ENCODE measurements around the gene ANAPC10. TPM values are rescaled to one million over a fixed set of nuclear protein-coding genes. Genes with fewer than 3 reads are reported as not detected.

The ANAPC10 gene
- total and polyA plus RNA-seq, 10 donors, result 12.0 to 42.2 (median 19.2) TPM

- H3K9me3 ChIP-seq, result no peaks in the 10 kb centered on the region
- intact Hi-C loops (cut with DNase I; ENCODE audit: low total_unique reads), result no loop called here
- no peak for DNase-seq
- peaks cover 0 to 8% (median under 1%) of the 10 kb centered on the region in 6 donors for H3K36me3 ChIP-seq
- 74 to 87% (median 85%) methylated on average over 1 of the region's 1 CpG for WGBS, 5 donors
- H3K4me1 ChIP-seq, result peaks cover 0 to 7% (median 0%) of the 10 kb centered on the region in 6 donors
- TF ChIP-seq CTCF (IDR thresholded peaks at IDR 0.05 in 8 of 11, conservative IDR thresholded peaks at IDR 0.05 in 3 of 11), result no peak
- TF ChIP-seq POLR2A (IDR thresholded peaks at IDR 0.05), result no peak
- no peak for TF ChIP-seq POLR2AphosphoS5 (IDR thresholded peaks at IDR 0.05)
- no peaks in the 10 kb centered on the region for H3K27me3 ChIP-seq (replicated peaks in 1 of 7)
- H3K4me3 ChIP-seq, result no peak overlapping the region
- no peak overlapping the region for H3K27ac ChIP-seq
These were observed 52.8 kb downstream of the ANAPC10 start for GRCh38 chr4:145045180-145045579.

GRCh38 chr4:145044341-145044740, 53.7 kb downstream of the ANAPC10 start:
- TF ChIP-seq POLR2AphosphoS5 (IDR thresholded peaks at IDR 0.05) (no peak), POLR2A (IDR thresholded peaks at IDR 0.05) (no peak), CTCF (IDR thresholded peaks at IDR 0.05 in 8 of 11, conservative IDR thresholded peaks at IDR 0.05 in 3 of 11) (no peak)
- H3K27me3 ChIP-seq (replicated peaks in 1 of 7), result no peaks in the 10 kb centered on the region

GRCh38 chr4:145043306-145043705, 54.7 kb downstream of the ANAPC10 start:
- H3K27me3 ChIP-seq (replicated peaks in 1 of 7), result no peaks in the 10 kb centered on the region
- WGBS, 5 donors, result 79 to 88% (median 87%) methylated on average over 3 of the region's 3 CpGs

More at GRCh38 chr4:145044341-145044740, 53.7 kb downstream of the ANAPC10 start:
- peaks cover 0 to 7% (median 0%) of the 10 kb centered on the region in 6 donors for H3K4me1 ChIP-seq
- intact Hi-C loops (cut with DNase I; ENCODE audit: low total_unique reads), result no loop called here
- WGBS, 5 donors, result 69 to 84% (median 77%) methylated on average over 3 of the region's 3 CpGs
- no peak overlapping the region for H3K27ac ChIP-seq
- DNase-seq, result no peak
- H3K9me3 ChIP-seq, result no peaks in the 10 kb centered on the region
- peaks cover 0 to 7% (median 0%) of the 10 kb centered on the region in 6 donors for H3K36me3 ChIP-seq
- no peak overlapping the region for H3K4me3 ChIP-seq

More at GRCh38 chr4:145043306-145043705, 54.7 kb downstream of the ANAPC10 start:
- intact Hi-C loops (cut with DNase I; ENCODE audit: low total_unique reads), result no loop called here
- TF ChIP-seq POLR2AphosphoS5 (IDR thresholded peaks at IDR 0.05), result no peak
- TF ChIP-seq POLR2A (IDR thresholded peaks at IDR 0.05), result no peak
- no peak for TF ChIP-seq CTCF (IDR thresholded peaks at IDR 0.05 in 8 of 11, conservative IDR thresholded peaks at IDR 0.05 in 3 of 11)
- H3K36me3 ChIP-seq, result peaks cover 0 to 7% (median 0%) of the 10 kb centered on the region in 6 donors
- H3K4me1 ChIP-seq, result peaks cover 0 to 7% (median 0%) of the 10 kb centered on the region in 6 donors
- no peak overlapping the region for H3K4me3 ChIP-seq
- H3K27ac ChIP-seq, result no peak overlapping the region
- DNase-seq, result no peak
- no peaks in the 10 kb centered on the region for H3K9me3 ChIP-seq
